IPS-15b (cell line): ENCODE measurements around the gene NMT1.

Source experiments
- H3K27me3 ChIP-seq: one replicate; pipeline ENCODE4 v1.6.1; 2013; ENCODE audit warnings: low read length; ENCODE audit not compliant: control insufficient read depth, insufficient read depth
- H3K36me3 ChIP-seq: one replicate; pipeline ENCODE4 v1.6.1; 2013; ENCODE audit warnings: low read length; ENCODE audit not compliant: control insufficient read depth, insufficient read depth
- H3K4me1 ChIP-seq: one replicate; pipeline ENCODE4 v1.6.1; 2013; ENCODE audit warnings: mild to moderate bottlenecking, low read length; ENCODE audit not compliant: control insufficient read depth, insufficient read depth
- H3K4me3 ChIP-seq: one replicate; pipeline ENCODE4 v1.5.1; 2013; ENCODE audit warnings: low read depth, low read length
- H3K9ac ChIP-seq: one replicate; pipeline ENCODE4 v1.6.1; 2013; ENCODE audit warnings: low read depth, mild to moderate bottlenecking, low read length
- H3K9me3 ChIP-seq: one replicate; pipeline ENCODE4 v1.6.1; 2013; ENCODE audit warnings: mild to moderate bottlenecking, low read length; ENCODE audit not compliant: control insufficient read depth, insufficient read depth

NMT1 gene

GRCh38 chr17:45110676-45111611 is 49.8 kb downstream of the NMT1 start:
- no peaks in the 10 kb centered on the region for H3K9me3 ChIP-seq
- no peaks in the 10 kb centered on the region for H3K27me3 ChIP-seq
- H3K4me3 ChIP-seq, result no peak overlapping the region
- no peak overlapping the region for H3K9ac ChIP-seq
- H3K4me1 ChIP-seq, result no peaks in the 10 kb centered on the region
- peaks cover 24% of the 10 kb centered on the region for H3K36me3 ChIP-seq

DNA sequence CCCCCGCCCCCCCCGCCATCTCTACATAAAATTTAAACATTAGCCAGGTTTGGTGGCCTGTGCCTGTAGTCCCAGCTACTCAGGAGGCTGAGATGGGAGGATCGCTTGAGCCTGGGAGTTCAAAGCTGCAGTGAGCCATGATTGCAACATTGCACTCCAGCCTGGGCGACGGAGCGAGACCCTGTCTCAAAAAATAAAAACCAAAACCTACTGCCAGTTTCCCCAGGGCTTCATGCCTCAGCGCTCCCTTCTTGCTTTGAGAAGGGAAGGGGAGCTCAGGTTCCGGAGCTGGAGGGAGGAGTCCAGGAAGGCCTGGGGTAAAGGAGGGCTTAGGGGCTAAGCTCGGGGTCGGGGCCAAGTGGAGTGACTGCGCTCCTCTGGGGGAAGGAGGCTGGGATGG is 50.7 kb downstream of the NMT1 start:
- Histone ChIP-seq H3K27me3 (no peaks in the 10 kb centered on the region), H3K9ac (no peak overlapping the region), H3K4me3 (no peak overlapping the region), H3K9me3 (no peaks in the 10 kb centered on the region), H3K36me3 (peaks cover 16% of the 10 kb centered on the region), H3K4me1 (no peaks in the 10 kb centered on the region)

DNA sequence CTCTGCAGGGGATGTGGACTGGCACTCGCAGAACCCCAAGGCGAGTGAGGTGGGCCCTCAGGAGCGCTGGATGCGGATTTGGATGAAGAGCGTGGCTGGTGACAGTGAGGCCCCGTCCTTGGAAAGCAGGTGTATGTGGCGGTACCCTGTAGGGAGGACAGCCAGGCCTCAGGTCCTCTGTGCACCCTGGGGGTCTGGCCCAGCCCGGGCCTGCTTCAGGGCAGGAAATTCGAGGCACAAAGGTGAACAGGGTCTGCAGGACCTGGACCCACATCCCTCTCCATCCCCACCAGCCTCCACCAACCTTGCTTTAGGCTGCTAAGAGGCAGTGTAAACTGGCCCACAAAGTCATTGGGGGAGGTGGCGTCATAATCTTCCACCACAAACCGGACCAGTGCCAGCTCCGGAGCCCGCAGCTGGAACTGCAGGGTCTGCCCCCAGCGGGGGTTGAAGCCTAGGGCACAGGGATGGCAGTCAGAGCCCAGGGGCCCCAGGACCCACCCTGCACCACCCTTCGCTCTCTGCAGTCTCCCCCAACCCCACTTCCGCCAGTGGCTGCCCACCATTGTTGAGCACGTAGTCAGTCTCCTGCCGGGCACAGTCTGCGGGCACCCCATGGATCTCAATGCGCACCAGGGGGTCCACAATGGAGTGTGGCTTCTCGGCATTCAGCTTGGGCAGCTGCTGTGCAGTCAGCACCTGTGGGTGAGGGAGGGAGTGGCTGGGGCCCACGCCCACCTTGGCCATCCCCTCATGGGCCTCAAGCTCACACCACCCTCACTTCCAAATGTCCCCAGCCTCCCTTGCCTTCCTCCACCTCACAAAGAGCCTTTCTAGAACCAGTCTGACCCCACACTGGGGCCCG is 51.7 kb downstream of the NMT1 start:
- no peaks in the 10 kb centered on the region for H3K9me3 ChIP-seq
- no peak overlapping the region for H3K4me3 ChIP-seq
- H3K36me3 ChIP-seq, result peaks cover 12% of the 10 kb centered on the region
- no peaks in the 10 kb centered on the region for H3K4me1 ChIP-seq
- no peak overlapping the region for H3K9ac ChIP-seq
- no peaks in the 10 kb centered on the region for H3K27me3 ChIP-seq

DNA sequence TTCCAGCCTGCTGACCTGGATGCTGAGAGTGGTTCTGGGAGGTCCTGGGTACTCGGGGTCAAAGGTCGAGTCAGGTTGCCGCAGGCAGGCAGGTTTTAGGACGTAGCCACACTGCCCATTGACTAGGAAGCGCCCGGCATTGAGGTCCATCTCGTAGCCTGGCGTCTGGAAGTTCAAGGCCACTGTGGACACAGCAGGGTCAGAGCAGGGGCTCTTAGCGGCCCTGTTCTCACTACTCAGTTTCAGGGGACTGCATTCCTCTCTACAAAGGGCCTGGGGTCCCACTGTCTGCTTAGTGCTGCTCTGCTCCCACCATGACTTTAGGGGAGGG is 52.3 kb downstream of the NMT1 start:
- H3K4me1 ChIP-seq, result no peaks in the 10 kb centered on the region
- no peak overlapping the region for H3K9ac ChIP-seq
- no peaks in the 10 kb centered on the region for H3K27me3 ChIP-seq
- no peak overlapping the region for H3K4me3 ChIP-seq
- H3K36me3 ChIP-seq, result peaks cover 12% of the 10 kb centered on the region
- no peaks in the 10 kb centered on the region for H3K9me3 ChIP-seq

GRCh38 chr17:45114117-45114932 is 53.2 kb downstream of the NMT1 start:
- Histone ChIP-seq H3K4me3 (no peak overlapping the region), H3K36me3 (peaks cover 6% of the 10 kb centered on the region), H3K9me3 (no peaks in the 10 kb centered on the region), H3K9ac (no peak overlapping the region), H3K4me1 (no peaks in the 10 kb centered on the region), H3K27me3 (no peaks in the 10 kb centered on the region)

- peaks cover 6% of the 10 kb centered on the region for H3K36me3 ChIP-seq
Measured at GRCh38 chr17:45115015-45115625, 54.0 kb downstream of the NMT1 start.

DNA sequence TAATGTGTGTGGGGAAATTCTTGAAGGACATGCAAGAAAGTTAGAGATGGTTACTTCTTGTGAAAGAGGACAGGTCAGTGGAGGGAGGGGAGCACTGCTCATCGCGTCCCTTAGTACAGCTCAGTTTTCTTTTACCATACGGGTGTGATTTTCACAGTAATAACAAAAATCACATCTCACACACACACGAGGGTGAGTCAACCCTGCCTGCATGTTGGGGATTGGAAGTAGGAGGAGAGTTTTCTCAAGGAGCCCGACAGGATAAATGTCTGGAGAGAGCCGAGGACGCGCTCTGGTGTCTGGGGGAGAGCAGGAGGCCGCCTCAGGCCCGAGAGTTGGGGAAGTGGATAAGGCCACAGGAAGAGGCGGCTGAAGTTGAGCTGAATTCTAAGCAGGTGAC is 54.8 kb downstream of the NMT1 start:
- Histone ChIP-seq H3K27me3 (no peaks in the 10 kb centered on the region), H3K4me1 (no peaks in the 10 kb centered on the region), H3K9me3 (no peaks in the 10 kb centered on the region), H3K9ac (no peak overlapping the region), H3K4me3 (no peak overlapping the region), H3K36me3 (peaks cover 6% of the 10 kb centered on the region)

More at GRCh38 chr17:45115015-45115625, 54.0 kb downstream of the NMT1 start:
- H3K9ac ChIP-seq, result no peak overlapping the region
- H3K4me3 ChIP-seq, result no peak overlapping the region
- H3K27me3 ChIP-seq, result no peaks in the 10 kb centered on the region
- no peaks in the 10 kb centered on the region for H3K9me3 ChIP-seq
- H3K4me1 ChIP-seq, result no peaks in the 10 kb centered on the region

DNA sequence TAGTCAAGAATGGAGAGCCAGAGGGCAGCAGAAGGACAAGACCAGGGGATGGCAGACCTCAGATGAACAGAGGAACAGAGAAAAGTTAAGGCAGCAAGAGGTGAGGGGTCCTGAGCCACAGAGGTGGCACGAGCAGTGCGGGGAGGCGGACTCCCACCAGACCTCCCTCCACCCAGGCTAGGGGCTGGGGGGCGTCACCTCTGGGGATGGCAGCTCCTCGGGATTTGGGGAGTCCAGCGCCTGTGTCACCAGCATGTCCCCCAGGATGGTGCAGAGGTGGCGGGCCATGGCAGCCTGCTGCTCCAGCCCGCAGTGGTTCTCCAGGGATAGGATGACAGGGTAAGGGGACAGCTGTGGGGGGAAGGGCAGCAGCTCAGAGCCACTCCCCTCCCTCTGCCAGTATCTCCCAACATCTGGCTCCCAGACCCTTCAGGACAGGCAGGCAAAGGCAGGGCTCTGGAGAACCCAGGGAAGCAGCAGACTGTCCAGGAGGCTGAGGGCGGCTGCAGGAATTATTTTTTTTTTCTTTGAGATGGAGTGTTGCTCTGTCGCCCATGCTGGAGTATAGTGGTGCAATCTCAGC is 55.4 kb downstream of the NMT1 start:
- no peaks in the 10 kb centered on the region for H3K27me3 ChIP-seq
- H3K9ac ChIP-seq, result no peak overlapping the region
- no peaks in the 10 kb centered on the region for H3K9me3 ChIP-seq
- no peak overlapping the region for H3K4me3 ChIP-seq
- peaks cover 4% of the 10 kb centered on the region for H3K36me3 ChIP-seq
- no peaks in the 10 kb centered on the region for H3K4me1 ChIP-seq

DNA sequence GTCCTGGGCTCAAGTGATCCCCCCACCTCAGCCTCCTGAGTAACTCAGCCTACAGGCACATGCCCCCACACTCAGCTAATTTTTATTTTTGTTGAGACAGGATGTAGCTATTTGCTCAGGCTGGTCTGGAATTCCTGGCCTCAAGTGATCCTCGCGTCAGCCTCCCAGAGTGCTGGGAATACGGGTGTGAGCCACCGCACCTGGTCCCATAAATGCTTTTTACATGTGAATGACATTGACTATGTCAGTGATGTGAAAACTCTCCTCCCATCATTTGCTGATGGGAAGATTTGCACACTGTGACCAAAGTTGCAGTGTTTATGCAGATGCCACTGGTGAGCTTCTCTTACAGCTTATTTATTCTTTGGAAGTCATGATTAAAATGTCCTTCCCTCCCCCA is 56.2 kb downstream of the NMT1 start:
- Histone ChIP-seq H3K9ac (no peak overlapping the region), H3K4me1 (no peaks in the 10 kb centered on the region), H3K36me3 (peaks cover 1% of the 10 kb centered on the region)

GRCh38 chr17:45117848-45118646 is 56.9 kb downstream of the NMT1 start:
- H3K4me3 ChIP-seq, result no peak overlapping the region
- H3K36me3 ChIP-seq, result no peaks in the 10 kb centered on the region
- H3K4me1 ChIP-seq, result no peaks in the 10 kb centered on the region
- H3K9ac ChIP-seq, result no peak overlapping the region
- no peaks in the 10 kb centered on the region for H3K9me3 ChIP-seq
- no peaks in the 10 kb centered on the region for H3K27me3 ChIP-seq

More for the DNA sequence above, 56.2 kb downstream of the NMT1 start:
- no peak overlapping the region for H3K4me3 ChIP-seq
- no peaks in the 10 kb centered on the region for H3K9me3 ChIP-seq
- H3K27me3 ChIP-seq, result no peaks in the 10 kb centered on the region
